GM18873 (cell line): ENCODE data around the gene ARHGDIB.

ENCODE experiments used
- ATAC-seq: cut with Tn5 transposase; IDR thresholded peaks from one replicate; pipeline ENCODE4 v1.9.1; 2021; ENCODE audit warnings: mild to moderate bottlenecking, moderate library complexity, moderate number of reproducible peaks; ENCODE audit not compliant: unreplicated experiment, low FRiP score

Gene ARHGDIB

GRCh38 chr12:14936224-14936861 lies 25.1 kb downstream of the ARHGDIB start:
- no peak for ATAC-seq

- ATAC-seq = no peak
Measured at GRCh38 chr12:14935031-14935430, 26.4 kb downstream of the ARHGDIB start.

GRCh38 chr12:14934511-14934910 lies 26.9 kb downstream of the ARHGDIB start:
- ATAC-seq = no peak

GRCh38 chr12:14931791-14932560 lies 29.4 kb downstream of the ARHGDIB start:
- ATAC-seq = no peak

GRCh38 chr12:14931359-14931758 lies 30.0 kb downstream of the ARHGDIB start:
- ATAC-seq = no peak

GRCh38 chr12:14930299-14930698 lies 31.1 kb downstream of the ARHGDIB start:
- no peak for ATAC-seq

GRCh38 chr12:14928931-14929330 lies 32.5 kb downstream of the ARHGDIB start:
- no peak for ATAC-seq

GRCh38 chr12:14927267-14927666 lies 34.1 kb downstream of the ARHGDIB start:
- ATAC-seq = no peak

- no peak for ATAC-seq
Measured at GRCh38 chr12:14924541-14924940, 36.9 kb downstream of the ARHGDIB start.

GRCh38 chr12:14923944-14924343 lies 37.5 kb downstream of the ARHGDIB start:
- no peak for ATAC-seq

GRCh38 chr12:14921218-14921617 lies 40.2 kb downstream of the ARHGDIB start:
- peak; percentile 58 for ATAC-seq

- ATAC-seq = peak; percentile 53
Measured at GRCh38 chr12:14920475-14921126, 40.8 kb downstream of the ARHGDIB start.

GRCh38 chr12:14919455-14919854 lies 41.9 kb downstream of the ARHGDIB start:
- ATAC-seq = no peak

- ATAC-seq = no peak
Measured at GRCh38 chr12:14915736-14916135, 45.7 kb downstream of the ARHGDIB start.

GRCh38 chr12:14913381-14913781 lies 48.0 kb downstream of the ARHGDIB start:
- ATAC-seq = no peak

- no peak for ATAC-seq
Measured at GRCh38 chr12:14911131-14911530, 50.3 kb downstream of the ARHGDIB start.

GRCh38 chr12:14910090-14910915 lies 51.1 kb downstream of the ARHGDIB start:
- ATAC-seq = no peak

GRCh38 chr12:14907953-14908352 lies 53.4 kb downstream of the ARHGDIB start:
- ATAC-seq = no peak

GRCh38 chr12:14906114-14906513 lies 55.3 kb downstream of the ARHGDIB start:
- ATAC-seq = no peak

- no peak for ATAC-seq
Measured at GRCh38 chr12:14905269-14906004, 56.0 kb downstream of the ARHGDIB start.
